HG03139 (cell line): ENCODE measurements around the gene XCR1.
A peak's percentile ranks its signal among the peaks of the same experiment; 100 is the strongest.
"Not testable (repeated sequence)": the region's sequence is repeated elsewhere in the genome, so short reads cannot be mapped to it uniquely, and the experiment has no call there.

Experiments
- ATAC-seq: cut with Tn5 transposase; IDR thresholded peaks from one replicate; pipeline ENCODE4 v1.9.1; 2021; ENCODE audit not compliant: unreplicated experiment

The XCR1 gene

GRCh38 chr3:46007280-46007679, 20.0 kb downstream of the XCR1 start:
- ATAC-seq, result no peak

GRCh38 chr3:46006238-46007032, 20.8 kb downstream of the XCR1 start:
- no peak for ATAC-seq

GRCh38 chr3:46003706-46004105, 23.6 kb downstream of the XCR1 start:
- not testable (repeated sequence) for ATAC-seq

GRCh38 chr3:46001178-46001577, 26.1 kb downstream of the XCR1 start:
- no peak for ATAC-seq

- no peak for ATAC-seq
Observed at GRCh38 chr3:45997942-45998341, 29.3 kb downstream of the XCR1 start.

- not testable (repeated sequence) for ATAC-seq
Observed at GRCh38 chr3:45997499-45997898, 29.8 kb downstream of the XCR1 start.

- peak; percentile 71 for ATAC-seq
Observed at GRCh38 chr3:45995236-45996192, 31.8 kb downstream of the XCR1 start, which contains the start of gene FYCO1. Gene FYCO1 (minus strand): TSS chr3:45995824. CDS start chr3:45984910, 10,914 bp downstream.

GRCh38 chr3:45994419-45995235, 32.7 kb downstream of the XCR1 start:
- peak; percentile 8 for ATAC-seq

GRCh38 chr3:45993421-45994027, 33.8 kb downstream of the XCR1 start:
- ATAC-seq, result no peak

GRCh38 chr3:45992821-45993221, 34.5 kb downstream of the XCR1 start:
- ATAC-seq, result no peak

GRCh38 chr3:45992133-45992729, 35.1 kb downstream of the XCR1 start:
- no peak for ATAC-seq

- no peak for ATAC-seq
Observed at GRCh38 chr3:45991341-45991740, 35.9 kb downstream of the XCR1 start.

GRCh38 chr3:45990181-45990580, 37.1 kb downstream of the XCR1 start:
- ATAC-seq, result no peak

GRCh38 chr3:45988804-45989203, 38.5 kb downstream of the XCR1 start:
- no peak for ATAC-seq

GRCh38 chr3:45988362-45988761, 38.9 kb downstream of the XCR1 start:
- ATAC-seq, result no peak

- ATAC-seq, result no peak
Observed at GRCh38 chr3:45987368-45988291, 39.7 kb downstream of the XCR1 start.

- no peak for ATAC-seq
Observed at GRCh38 chr3:45986303-45986982, 40.8 kb downstream of the XCR1 start.

- no peak for ATAC-seq
Observed at GRCh38 chr3:45985532-45986302, 41.6 kb downstream of the XCR1 start.
